Mesodermal cell (in vitro differentiated cells): ENCODE data around the gene CYP2D6.
"Not testable (repeated sequence)": the region's sequence is repeated elsewhere in the genome, so short reads cannot be mapped to it uniquely, and the experiment has no call there.

ENCODE experiments used
- H3K27ac ChIP-seq: 2 replicates; pipeline ENCODE4 v1.7.0; 2013; ENCODE audit warnings: mild to moderate bottlenecking, low read depth, low read length, moderate library complexity; ENCODE audit not compliant: severe bottlenecking
- H3K36me3 ChIP-seq: 2 replicates; pipeline ENCODE4 v1.7.1; 2013; ENCODE audit warnings: mild to moderate bottlenecking, low read length, moderate library complexity; ENCODE audit not compliant: control insufficient read depth, insufficient read depth
- H3K4me1 ChIP-seq: one replicate; pipeline ENCODE4 v1.7.1; 2013; ENCODE audit warnings: mild to moderate bottlenecking, low read length; ENCODE audit not compliant: insufficient read depth, control insufficient read depth, poor library complexity, severe bottlenecking
- H3K4me3 ChIP-seq: 2 replicates; pipeline ENCODE4 v1.7.0; 2013; ENCODE audit warnings: low read length, control low read depth, mild to moderate bottlenecking; ENCODE audit not compliant: insufficient read depth, poor library complexity, severe bottlenecking; ENCODE audit errors: extremely low read depth
- H3K9me3 ChIP-seq: 2 replicates; pipeline ENCODE4 v1.7.1; 2013; ENCODE audit warnings: mild to moderate bottlenecking, low read length, moderate library complexity; ENCODE audit not compliant: control insufficient read depth
- WGBS, 2 experiments: methylation state at CpG; one replicate each; pipeline ENCODE4 v1.1.5; 2013; ENCODE audit warnings: missing lambda C conversion rate in 2 of 2; ENCODE audit not compliant: insufficient coverage in 2 of 2; 5-methylcytosine and 5-hydroxymethylcytosine counted together

The CYP2D6 gene

GRCh38 chr22:42143859-42144822 is 13.5 kb upstream of the CYP2D6 start:
- H3K27ac ChIP-seq, H3K9me3 ChIP-seq, H3K4me1 ChIP-seq, H3K4me3 ChIP-seq, H3K36me3 ChIP-seq: not testable (repeated sequence)
- WGBS, 2 experiments: 94 to 95% methylated on average over 9 to 10 of the region's 20 CpGs

- Histone ChIP-seq H3K4me3 (no peak overlapping the region), H3K36me3 (peaks cover 9% of the 10 kb centered on the region), H3K4me1 (no peaks in the 10 kb centered on the region), H3K27ac (no peak overlapping the region), H3K9me3 (no peaks in the 10 kb centered on the region)
- 95% methylated on average over 51 to 52 of the region's 54 CpGs for WGBS, 2 experiments
These were observed 12.3 kb upstream of the CYP2D6 start for GRCh38 chr22:42142771-42143461.

DNA sequence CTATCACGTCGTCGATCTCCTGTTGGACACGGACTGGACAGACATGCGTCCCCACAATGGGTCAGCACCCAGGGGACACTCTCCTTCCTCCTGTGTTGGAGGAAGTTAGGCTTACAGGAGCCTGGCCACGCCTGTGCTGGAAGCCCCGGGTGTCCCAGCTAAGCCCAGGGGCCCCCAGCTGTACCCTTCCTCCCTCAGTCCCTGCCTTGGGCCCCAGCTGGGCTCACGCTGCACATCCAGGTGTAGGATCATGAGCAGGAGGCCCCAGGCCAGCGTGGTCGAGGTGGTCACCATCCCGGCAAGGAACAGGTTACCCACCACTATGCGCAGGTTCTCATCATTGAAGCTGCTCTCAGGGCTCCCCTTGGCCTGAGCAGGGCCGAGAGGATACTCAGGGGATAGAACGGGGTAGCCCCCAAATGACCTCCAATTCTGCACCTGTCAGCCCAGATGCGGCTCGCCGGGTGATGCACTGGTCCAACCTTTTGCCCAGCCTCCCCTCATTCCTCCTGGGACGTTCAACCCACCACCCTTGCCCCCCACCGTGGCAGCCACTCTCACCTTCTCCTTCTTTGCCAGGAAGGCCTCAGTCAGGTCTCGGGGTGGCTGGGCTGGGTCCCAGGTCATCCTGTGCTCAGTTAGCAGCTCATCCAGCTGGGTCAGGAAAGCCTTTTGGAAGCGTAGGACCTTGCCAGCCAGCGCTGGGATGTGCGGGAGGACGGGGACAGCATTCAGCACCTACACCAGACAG is 10.9 kb upstream of the CYP2D6 start:
- not testable (repeated sequence) for H3K4me3 ChIP-seq, H3K36me3 ChIP-seq, H3K27ac ChIP-seq, H3K9me3 ChIP-seq, H3K4me1 ChIP-seq
- 89 to 91% methylated on average over 22 to 23 of the region's 24 CpGs for WGBS, 2 experiments

GRCh38 chr22:42140153-42140552 is 9.5 kb upstream of the CYP2D6 start:
- H3K4me3 ChIP-seq, H3K4me1 ChIP-seq, H3K27ac ChIP-seq, H3K36me3 ChIP-seq, H3K9me3 ChIP-seq: not testable (repeated sequence)
- WGBS, 2 experiments: 78 to 84% methylated on average over 4 of the region's 17 CpGs

- not testable (repeated sequence) for H3K4me3 ChIP-seq, H3K27ac ChIP-seq, H3K4me1 ChIP-seq, H3K36me3 ChIP-seq, H3K9me3 ChIP-seq
- WGBS, 2 experiments: 88% methylated on average over 5 to 7 of the region's 7 CpGs
These were observed 8.9 kb upstream of the CYP2D6 start for GRCh38 chr22:42139508-42139907.

GRCh38 chr22:42138972-42139371 is 8.4 kb upstream of the CYP2D6 start:
- H3K9me3 ChIP-seq: no peaks in the 10 kb centered on the region
- H3K4me1 ChIP-seq: no peaks in the 10 kb centered on the region
- WGBS, 2 experiments: 94 to 100% methylated on average over 2 of the region's 2 CpGs
- H3K36me3 ChIP-seq: peaks cover 9% of the 10 kb centered on the region
- H3K4me3 ChIP-seq: no peak overlapping the region
- H3K27ac ChIP-seq: no peak overlapping the region

DNA sequence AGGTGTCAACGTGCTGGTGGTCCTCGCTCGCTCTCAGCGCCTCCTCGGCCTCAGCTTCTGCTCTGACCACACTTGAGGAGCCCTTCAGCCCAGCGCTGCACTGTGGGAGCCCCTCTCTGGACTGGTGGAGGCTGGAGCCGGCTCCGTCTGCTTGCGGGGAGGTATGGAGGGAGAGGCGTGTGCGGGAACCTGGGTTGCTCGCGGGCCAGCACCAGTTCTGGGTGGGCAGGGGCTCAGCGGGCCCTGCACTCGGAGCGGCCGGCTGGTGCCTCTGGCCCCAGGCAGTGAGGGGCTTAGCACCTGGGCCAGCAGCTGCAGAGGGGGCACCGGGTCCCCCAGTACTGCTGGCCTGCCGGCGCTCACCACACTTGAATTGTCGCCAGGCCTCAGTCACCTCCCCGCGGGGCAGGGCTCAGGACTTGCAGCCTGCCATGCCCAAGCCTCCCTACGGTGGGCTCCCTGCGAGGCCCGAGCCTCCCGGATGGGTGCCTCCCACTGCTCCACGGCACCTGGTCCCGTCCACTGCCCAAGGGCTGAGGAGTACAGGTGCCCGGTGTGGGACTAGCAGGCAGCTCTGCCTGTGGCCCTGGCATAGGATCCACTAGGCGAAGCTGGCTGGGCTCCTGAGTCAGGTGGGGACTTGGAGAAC is 7.6 kb upstream of the CYP2D6 start:
- Histone ChIP-seq H3K4me3 (no peak overlapping the region), H3K4me1 (no peaks in the 10 kb centered on the region), H3K36me3 (peaks cover 9% of the 10 kb centered on the region), H3K9me3 (no peaks in the 10 kb centered on the region), H3K27ac (no peak overlapping the region)
- whole genome bisulfite sequencing, 2 experiments: 90 to 93% methylated on average over 31 of the region's 31 CpGs

DNA sequence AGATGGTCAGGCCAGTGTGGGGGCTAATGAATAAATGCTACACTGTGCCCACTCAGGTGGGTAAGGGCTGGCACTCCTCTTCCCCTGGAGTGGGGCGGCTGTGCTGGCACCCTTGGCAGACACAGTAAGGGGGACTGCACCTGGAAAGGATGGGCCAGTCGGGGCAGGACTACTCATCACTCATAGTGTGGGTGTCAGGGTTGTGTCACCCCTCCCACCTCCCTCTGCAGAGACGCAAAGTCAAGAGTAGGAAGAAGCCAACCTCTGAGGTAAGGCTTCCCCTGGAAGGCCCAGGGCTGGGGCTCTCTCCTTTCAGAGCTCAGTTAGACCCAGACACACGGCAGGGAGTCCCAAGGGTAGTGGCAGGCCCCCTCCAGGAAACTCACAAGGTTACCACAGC is 5.1 kb upstream of the CYP2D6 start:
- H3K4me1 ChIP-seq, H3K27ac ChIP-seq, H3K9me3 ChIP-seq, H3K4me3 ChIP-seq, H3K36me3 ChIP-seq: not testable (repeated sequence)
- WGBS, 2 experiments: no CpG with 5 or more reads among the region's 4 CpGs

DNA sequence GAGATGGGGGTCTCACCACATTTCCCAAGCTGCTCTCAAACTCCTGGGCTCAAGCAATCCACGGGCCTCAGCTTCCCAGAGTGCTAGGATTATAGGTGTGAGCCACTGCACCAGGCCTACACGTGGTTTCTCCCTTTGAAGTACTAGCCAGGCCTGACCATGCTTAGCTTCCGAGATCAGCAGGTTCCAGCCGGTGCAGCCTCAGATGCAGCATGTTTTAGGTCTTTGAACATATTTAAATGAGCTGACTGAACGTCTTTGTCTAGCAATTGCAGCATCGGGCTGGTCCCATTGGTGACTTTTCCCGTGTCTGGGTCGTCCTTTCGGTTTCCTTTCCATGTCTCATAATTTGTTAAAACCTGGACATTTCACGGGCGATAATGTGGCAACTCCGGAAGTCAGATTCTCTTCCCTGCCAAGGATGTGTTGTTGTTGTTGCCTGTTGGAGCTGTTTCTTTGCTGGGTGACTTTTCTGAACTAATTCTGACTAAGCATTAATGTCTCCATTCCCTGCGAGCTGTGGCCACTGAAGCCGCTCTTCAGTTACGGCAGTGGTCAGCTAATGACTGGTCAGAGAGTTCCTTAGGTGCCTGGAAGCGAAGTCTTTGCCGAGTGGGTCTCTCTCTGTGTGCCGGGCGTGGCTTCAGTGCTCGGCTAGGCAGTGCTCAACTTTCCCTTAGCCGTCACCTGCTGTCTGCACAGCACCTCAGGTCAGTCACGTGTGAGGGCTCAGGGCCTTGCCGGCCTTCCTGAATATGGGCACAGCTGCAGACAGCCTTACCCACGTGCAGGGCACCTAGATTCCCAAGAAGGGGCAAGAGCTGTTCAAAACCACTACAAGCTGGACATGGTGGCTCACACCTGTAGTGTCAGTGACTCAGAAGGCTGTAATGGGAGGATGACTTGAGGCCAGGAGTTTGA is 3.8 kb upstream of the CYP2D6 start:
- WGBS, 2 experiments: 92 to 93% methylated on average over 24 of the region's 24 CpGs
- no peak overlapping the region for H3K27ac ChIP-seq
- peaks cover 7% of the 10 kb centered on the region for H3K36me3 ChIP-seq
- no peaks in the 10 kb centered on the region for H3K4me1 ChIP-seq
- no peaks in the 10 kb centered on the region for H3K9me3 ChIP-seq
- no peak overlapping the region for H3K4me3 ChIP-seq
